ENCODE data around the gene JPT1.
A peak's percentile ranks its signal among the peaks of the same experiment; 100 is the strongest.

JPT1 gene

GRCh38 chr17:75098861-75099260 is 55.5 kb downstream of the JPT1 start:
- DNase-seq: no peak
- no peaks in the 10 kb centered on the region for H3K36me3 ChIP-seq (replicated peaks)

GRCh38 chr17:75097865-75098264 is 56.4 kb downstream of the JPT1 start:
- no peak for DNase-seq
- no peak for TF ChIP-seq CTCF (IDR thresholded peaks at IDR 0.05; ENCODE audit: low read depth, low read length, missing control alignments)
- Histone ChIP-seq H3K4me3 (ENCODE audit: low read depth, low read length) (no peak overlapping the region), H3K27ac (no peak overlapping the region), H3K27me3 (replicated peaks) (no peaks in the 10 kb centered on the region), H3K36me3 (replicated peaks) (no peaks in the 10 kb centered on the region)
- in situ Hi-C loops (cut with HindIII; ENCODE audit: low pct_ligation_motif_present, low sequenced_read_pairs): no loop called here

More at GRCh38 chr17:75098861-75099260, 55.5 kb downstream of the JPT1 start:
- no peak for TF ChIP-seq CTCF (IDR thresholded peaks at IDR 0.05; ENCODE audit: low read depth, low read length, missing control alignments)
- H3K27me3 ChIP-seq (replicated peaks): no peaks in the 10 kb centered on the region
- H3K27ac ChIP-seq: no peak overlapping the region
- in situ Hi-C loops (cut with HindIII; ENCODE audit: low pct_ligation_motif_present, low sequenced_read_pairs): no loop called here
- H3K4me3 ChIP-seq (ENCODE audit: low read depth, low read length): no peak overlapping the region

GRCh38 chr17:75096082-75096625 is 58.2 kb downstream of the JPT1 start:
- Histone ChIP-seq H3K36me3 (replicated peaks) (no peaks in the 10 kb centered on the region), H3K27ac (no peak overlapping the region), H3K27me3 (replicated peaks) (no peaks in the 10 kb centered on the region), H3K4me3 (ENCODE audit: low read depth, low read length) (no peak overlapping the region)
- DNase-seq: peak; percentile 41
- TF ChIP-seq CTCF (IDR thresholded peaks at IDR 0.05; ENCODE audit: low read depth, low read length, missing control alignments): no peak
- in situ Hi-C loops (cut with HindIII; ENCODE audit: low pct_ligation_motif_present, low sequenced_read_pairs): no loop called here

GRCh38 chr17:75094871-75095399 is 59.4 kb downstream of the JPT1 start:
- no peak for TF ChIP-seq CTCF (IDR thresholded peaks at IDR 0.05; ENCODE audit: low read depth, low read length, missing control alignments)
- H3K36me3 ChIP-seq (replicated peaks): no peaks in the 10 kb centered on the region
- no peak for DNase-seq
- no peak overlapping the region for H3K4me3 ChIP-seq (ENCODE audit: low read depth, low read length)
- H3K27ac ChIP-seq: no peak overlapping the region
- in situ Hi-C loops (cut with HindIII; ENCODE audit: low pct_ligation_motif_present, low sequenced_read_pairs): no loop called here
- H3K27me3 ChIP-seq (replicated peaks): no peaks in the 10 kb centered on the region

- no peaks in the 10 kb centered on the region for H3K27me3 ChIP-seq (replicated peaks)
- no peaks in the 10 kb centered on the region for H3K36me3 ChIP-seq (replicated peaks)
- in situ Hi-C loops (cut with HindIII; ENCODE audit: low pct_ligation_motif_present, low sequenced_read_pairs): no loop called here
- H3K27ac ChIP-seq: no peak overlapping the region
- no peak for DNase-seq
- no peak for TF ChIP-seq CTCF (IDR thresholded peaks at IDR 0.05; ENCODE audit: low read depth, low read length, missing control alignments)
- H3K4me3 ChIP-seq (ENCODE audit: low read depth, low read length): no peak overlapping the region
Observed at GRCh38 chr17:75093548-75094158, 60.7 kb downstream of the JPT1 start.

Data from brain microvascular endothelial cell (primary cell).